ENCODE measurements around the gene WAS.

DNA sequence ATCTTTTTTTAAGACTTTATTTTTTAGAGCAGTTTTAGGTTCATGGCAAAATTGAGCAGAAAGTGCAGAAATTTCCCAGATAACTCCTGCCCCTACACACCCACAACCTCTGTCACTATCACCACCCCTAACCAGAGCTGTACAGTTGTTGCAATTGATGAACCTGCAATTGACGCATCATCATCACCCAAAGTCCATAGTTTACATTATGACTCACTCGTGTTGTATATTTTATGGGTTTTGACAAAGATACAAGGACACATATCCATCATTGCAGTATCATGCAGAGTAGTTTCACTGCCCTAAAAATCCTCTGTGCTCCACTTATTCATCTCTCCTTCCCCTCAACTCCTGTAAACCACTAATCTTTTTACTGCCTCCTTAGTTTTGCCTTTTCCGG lies 34.5 kb upstream of the WAS start:
- TF ChIP-seq, protein P1, sequence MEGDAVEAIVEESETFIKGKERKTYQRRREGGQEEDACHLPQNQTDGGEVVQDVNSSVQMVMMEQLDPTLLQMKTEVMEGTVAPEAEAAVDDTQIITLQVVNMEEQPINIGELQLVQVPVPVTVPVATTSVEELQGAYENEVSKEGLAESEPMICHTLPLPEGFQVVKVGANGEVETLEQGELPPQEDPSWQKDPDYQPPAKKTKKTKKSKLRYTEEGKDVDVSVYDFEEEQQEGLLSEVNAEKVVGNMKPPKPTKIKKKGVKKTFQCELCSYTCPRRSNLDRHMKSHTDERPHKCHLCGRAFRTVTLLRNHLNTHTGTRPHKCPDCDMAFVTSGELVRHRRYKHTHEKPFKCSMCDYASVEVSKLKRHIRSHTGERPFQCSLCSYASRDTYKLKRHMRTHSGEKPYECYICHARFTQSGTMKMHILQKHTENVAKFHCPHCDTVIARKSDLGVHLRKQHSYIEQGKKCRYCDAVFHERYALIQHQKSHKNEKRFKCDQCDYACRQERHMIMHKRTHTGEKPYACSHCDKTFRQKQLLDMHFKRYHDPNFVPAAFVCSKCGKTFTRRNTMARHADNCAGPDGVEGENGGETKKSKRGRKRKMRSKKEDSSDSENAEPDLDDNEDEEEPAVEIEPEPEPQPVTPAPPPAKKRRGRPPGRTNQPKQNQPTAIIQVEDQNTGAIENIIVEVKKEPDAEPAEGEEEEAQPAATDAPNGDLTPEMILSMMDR (IDR thresholded peaks at IDR 0.05) = no peak
- no peak for TF ChIP-seq ZFX (IDR thresholded peaks at IDR 0.05; ENCODE audit: borderline replicate concordance)

Data from 22Rv1 (cell line).